HG02870 (cell line): Measurements from ENCODE around the gene CBLB.
"Not testable (repeated sequence)": the region's sequence is repeated elsewhere in the genome, so short reads cannot be mapped to it uniquely, and the experiment has no call there.

Source experiments
- ATAC-seq: cut with Tn5 transposase; IDR thresholded peaks from one replicate; pipeline ENCODE4 v1.9.1; 2021; ENCODE audit warnings: mild to moderate bottlenecking, moderate library complexity; ENCODE audit not compliant: unreplicated experiment

Gene CBLB

DNA sequence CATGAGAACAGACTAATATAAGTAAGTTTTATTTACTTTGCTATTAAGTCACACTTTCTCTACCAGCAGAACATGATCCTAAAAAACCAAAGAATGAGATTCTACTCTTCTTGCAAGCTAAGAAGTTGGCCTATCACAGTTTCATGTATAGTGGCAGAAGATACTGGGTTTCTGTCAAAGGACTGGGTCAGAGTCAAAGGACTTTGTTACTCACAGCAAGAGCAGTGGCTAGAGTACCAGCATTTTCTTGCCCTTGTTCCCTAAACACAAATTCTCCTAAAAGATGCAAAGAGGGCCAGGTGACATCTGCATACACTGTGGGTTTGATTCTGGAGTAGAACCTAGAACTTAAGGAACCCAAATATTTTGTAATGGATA is 105.2 kb downstream of the CBLB start:
- no peak for ATAC-seq

DNA sequence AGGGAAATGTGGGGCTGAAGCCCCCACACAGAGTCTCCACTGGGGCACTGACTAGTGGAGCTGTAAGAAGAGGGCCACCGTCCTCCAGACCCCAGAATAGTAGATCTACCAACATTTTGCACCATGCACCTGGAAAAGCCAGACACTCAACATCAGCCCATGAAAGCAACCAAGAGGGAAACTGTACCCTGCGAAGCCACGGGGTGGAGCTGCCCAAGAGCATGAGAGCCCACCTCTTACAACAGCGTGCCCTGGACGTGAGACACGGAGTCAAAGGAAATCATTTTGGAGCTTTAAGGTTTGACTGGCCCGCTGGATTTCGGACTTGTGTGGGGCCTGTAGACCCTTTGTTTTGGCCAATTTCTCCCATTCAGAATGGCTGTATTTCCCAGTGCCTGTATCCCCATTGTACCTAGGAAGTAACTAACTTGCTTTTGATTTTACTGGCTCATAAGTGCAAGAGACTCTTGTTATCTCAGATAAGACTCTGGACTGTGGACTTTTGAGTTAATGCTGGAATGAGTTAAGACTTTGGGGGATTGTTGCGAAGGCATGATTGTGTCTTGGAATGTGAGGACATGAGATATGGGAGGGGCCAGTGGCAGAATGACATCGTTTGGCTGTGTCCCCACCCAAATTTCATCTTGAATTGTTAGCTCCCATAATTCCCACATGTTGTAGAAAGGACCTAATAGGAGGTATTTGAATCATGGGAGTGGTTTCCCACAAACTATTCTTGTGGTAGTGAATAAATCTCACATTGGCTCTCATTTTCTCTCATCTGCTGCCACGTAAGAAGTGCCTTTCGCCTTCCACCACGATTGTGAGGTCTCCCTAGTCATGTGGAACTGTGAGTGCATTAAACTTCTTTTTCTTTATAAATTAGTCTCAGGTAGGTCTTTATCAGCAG is 105.8 kb downstream of the CBLB start:
- no peak for ATAC-seq

GRCh38 chr3:105762214-105762613 is 106.6 kb downstream of the CBLB start:
- not testable (repeated sequence) for ATAC-seq

DNA sequence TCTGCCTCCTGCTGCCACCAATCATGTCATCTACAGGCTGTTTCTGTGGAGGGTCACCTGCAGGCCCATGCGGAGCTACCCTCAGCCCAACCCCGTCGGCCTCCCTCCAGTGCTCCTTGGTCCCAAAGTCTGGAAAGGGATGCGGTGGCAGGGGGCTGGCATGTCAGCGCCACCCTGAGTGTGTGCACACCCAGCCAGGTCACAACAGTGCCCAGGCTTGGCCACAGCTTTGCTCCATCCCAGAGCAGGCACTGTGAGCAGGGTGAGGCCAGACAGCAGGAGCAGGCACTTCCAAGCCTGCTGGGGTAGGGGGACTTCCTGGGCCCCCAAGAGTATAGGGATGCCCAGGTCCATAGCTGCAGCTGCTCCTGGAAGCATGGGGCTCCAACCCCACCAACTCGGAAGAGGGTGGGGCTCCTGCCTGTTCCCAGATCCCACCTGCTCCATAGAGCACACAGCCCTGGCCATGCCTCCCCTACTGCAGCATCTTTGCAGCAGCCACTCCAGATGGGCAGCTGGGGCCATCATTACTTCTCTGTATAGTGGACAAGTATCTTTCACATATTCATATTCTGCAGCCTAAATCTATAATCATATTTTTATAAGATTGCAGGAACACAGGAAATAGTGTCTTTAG is 109.3 kb downstream of the CBLB start:
- ATAC-seq = no peak

GRCh38 chr3:105758451-105758850 is 110.4 kb downstream of the CBLB start:
- ATAC-seq = no peak

DNA sequence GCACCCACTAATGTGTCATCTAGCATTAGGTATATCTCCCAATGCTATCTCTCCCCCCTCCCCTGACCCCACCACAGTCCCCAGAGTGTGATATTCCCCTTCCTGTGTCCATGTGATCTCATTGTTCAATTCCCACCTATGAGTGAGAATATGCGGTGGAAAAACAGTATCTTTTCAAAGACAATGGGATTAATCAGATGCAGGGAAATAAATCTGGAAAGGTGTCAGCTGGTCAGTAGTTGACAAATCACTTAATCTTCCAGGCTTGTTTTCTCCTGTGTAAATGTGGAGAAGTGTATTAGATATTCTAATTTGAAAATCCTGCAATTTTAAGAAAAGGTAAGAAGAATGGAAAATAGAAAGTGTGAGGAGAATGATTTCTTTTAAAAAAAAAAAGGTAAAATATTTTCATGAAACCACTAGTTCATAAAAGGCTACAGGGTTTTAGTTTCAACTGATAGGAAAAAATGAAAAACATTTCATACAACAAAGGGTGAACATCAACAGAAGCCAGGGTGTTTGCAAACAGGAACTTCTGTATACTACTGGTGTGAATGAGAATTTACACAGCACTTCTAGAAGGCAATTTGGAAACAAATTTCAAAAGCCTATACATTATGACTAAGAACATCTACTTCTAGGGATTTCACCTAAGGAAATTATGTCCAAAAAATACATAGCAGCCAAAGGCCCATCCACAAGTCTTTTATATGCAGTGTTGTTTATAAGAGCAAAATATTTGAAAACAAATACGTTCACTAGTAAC is 113.5 kb downstream of the CBLB start:
- no peak for ATAC-seq

GRCh38 chr3:105752791-105753415 is 115.9 kb downstream of the CBLB start:
- no peak for ATAC-seq

GRCh38 chr3:105747696-105748095 is 121.1 kb downstream of the CBLB start:
- ATAC-seq = no peak

DNA sequence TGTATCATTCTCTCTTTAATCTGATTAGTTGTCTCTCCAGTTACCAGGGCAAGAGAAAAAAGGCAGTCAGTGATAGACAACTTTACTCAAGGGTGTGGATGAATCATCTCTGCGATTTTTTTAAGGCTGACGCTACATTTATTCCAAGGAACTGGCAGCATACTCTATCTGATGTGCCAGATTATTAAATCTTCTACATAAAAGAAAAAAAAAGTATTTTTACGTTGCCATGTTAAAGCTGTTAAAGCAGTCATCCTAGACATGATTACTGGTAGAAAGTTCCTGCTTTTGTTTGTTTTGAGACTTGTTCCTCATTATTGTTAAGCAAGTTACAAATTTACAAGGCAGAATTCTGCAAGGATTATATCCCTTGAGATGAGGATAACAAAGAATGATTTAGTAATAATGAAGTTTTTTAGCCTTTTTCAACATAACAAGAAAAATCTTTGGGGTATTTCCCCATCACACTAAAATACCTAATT is 121.7 kb downstream of the CBLB start:
- ATAC-seq = no peak

DNA sequence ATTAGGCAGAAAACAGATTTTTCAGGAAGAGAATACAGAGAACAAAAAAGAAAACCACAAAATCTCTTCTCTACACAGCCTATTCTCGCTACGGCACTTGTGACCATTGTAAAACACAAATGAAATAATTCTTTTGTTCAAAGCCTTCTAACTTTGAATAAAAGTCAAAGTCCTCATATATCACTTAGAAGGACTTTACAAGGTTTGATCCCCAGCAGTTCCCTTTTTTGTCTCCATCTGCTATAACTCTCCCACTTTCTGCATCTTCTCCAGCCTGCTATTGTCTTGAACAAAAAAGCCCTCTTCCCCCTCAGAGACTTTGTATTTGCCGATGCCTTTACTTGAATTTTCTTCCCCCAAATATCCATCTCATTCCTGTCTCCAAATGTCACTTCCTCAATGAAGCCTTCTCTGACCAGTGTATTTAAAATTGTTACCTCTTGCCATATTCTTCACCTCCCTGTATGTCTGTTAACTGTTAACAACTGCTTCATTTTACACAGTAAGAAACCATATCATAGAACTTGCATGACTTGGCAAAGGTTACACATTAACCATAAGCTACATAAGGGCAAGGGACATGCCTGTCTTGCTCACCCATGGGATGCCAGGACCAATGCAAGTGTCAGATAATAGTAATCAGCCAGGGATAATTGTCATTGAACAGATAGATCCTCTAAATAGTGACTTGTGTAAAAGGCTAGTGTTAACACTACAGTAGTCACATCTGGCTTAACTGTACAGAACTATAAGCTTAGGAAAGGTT is 122.4 kb downstream of the CBLB start:
- ATAC-seq = no peak

GRCh38 chr3:105745046-105745445 is 123.8 kb downstream of the CBLB start:
- no peak for ATAC-seq

GRCh38 chr3:105744202-105744601 is 124.6 kb downstream of the CBLB start:
- ATAC-seq = no peak

DNA sequence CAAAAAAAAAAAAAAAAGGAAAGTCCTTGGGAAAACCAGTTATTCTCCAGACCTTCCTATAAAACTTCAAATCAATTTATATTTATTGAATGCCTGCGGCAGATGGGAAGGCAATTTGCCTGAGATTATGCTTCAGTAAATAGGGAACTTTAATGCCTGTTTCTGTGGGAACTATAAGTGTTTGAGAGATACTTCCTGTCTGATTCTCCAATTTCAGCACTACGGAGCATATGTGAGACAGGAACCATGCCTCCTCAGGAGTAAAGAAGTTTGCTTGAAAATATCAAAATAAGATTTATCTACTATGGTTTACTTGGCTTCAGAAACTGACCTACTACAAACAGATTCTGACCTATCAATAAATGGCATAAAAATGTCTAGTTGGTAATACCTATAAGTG is 135.5 kb downstream of the CBLB start:
- no peak for ATAC-seq

DNA sequence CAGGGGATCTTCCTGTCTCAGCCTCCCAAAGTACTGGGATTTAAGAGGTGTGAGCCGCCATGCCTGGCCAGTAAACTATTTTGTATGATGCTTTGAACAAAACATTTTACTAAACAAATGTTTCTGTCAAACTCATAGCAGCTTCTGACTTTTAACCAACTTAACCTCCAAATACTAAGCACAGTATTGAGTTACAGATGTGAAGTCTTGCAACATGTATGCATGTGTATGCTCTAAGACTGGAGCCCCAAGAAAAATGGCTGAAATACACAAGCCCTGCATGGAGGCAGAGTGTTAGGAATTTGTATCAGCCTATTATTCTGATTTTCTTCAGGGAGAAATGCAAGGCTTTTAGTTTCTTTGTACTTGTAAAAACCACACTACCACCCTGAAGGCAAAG is 137.1 kb downstream of the CBLB start:
- no peak for ATAC-seq

DNA sequence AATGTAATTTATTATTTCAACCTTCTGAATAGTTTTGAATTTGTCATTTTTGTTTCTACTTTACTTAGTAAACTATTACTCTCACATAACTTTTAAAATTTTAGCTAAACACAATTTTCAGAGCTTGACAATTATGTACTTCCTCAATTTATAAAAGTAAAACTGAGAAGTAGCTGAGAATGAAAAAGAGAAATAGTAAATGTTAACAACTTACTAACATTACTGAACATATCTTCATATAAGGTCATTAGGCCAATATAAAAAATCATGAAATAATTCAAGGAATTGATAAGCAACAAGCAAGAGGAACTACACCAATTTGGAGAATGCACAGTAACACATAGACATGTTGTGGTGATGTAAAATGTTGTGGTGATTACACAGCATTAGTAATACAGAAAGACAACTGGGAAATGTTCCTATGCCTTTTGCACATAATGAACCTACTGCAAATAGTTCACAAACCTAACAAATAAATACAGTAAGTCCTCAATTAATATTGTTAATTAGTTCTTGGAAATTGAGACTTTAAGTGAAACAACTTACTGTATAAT is 137.9 kb downstream of the CBLB start:
- ATAC-seq = no peak

- no peak for ATAC-seq
Observed at GRCh38 chr3:105729667-105730066, 139.1 kb downstream of the CBLB start.

DNA sequence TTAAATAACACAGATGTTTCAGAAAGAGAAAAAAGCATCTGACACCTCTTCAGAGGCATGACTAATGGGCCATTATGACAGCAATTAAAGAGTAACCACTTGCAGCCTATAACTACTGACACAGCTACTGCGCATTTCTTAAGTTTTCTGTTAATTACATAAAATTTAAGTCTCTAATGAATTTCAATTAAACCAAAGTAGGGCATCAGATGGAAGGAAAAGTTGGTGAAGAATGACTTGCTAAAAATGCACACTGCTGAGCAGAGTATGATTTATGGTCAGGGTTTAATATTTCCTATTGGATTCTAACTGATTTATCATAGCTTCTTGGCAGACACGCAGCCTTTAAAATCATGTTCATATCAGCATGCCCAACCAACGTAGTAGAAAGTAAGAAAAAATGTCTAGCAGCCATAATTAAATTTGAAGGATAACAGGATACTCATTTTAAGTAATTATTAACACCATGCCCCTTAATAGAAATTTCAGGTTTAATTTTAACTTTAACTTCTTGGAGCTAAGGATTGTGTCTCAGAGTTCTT is 140.0 kb downstream of the CBLB start:
- no peak for ATAC-seq

- not testable (repeated sequence) for ATAC-seq
Observed at GRCh38 chr3:105727036-105727435, 141.8 kb downstream of the CBLB start.

DNA sequence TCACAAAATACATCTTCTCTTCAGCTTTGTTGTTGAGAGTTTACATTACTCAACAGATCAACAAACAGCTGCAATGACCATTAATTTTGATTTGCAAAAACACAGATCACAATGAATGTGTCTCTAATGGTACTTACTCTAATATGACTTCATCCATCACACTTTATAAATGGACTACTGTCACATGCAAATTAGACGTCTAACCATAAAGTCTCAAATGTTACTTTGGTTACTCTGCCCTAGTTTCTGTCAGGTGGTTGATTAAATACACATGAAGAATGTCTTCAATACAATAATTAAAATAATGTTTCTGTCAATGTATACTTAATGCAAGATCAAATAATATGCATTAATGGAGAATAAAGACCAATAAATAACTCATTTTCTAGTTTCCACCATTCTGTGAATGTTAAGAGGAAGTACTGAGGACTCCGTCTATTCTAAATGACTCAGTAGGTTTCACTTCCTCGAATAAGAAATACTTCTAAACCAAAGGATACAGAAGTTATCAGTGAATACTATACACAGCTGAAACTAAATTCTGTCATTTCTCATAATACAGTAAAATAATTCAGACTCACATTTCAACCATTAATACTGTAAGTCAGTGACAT is 145.8 kb downstream of the CBLB start:
- peak; percentile 100 for ATAC-seq
